H9 (cell line): ENCODE measurements around the gene ZNF724. TPM values are rescaled to one million over a fixed set of nuclear protein-coding genes. Genes with fewer than 3 reads are reported as not detected.
A peak's percentile ranks its signal among the peaks of the same experiment; 100 is the strongest.

ENCODE experiments used
- DNase-seq: peaks from one replicate; pipeline ENCODE4 v3.0.0-alpha.2; 2017
- H2AFZ ChIP-seq: one replicate; pipeline ENCODE4 v1.6.1; 2013; ENCODE audit warnings: mild to moderate bottlenecking, low read length, control low read depth, moderate library complexity
- H2AK5ac ChIP-seq: 2 replicates; pipeline ENCODE4 v1.6.1; 2013; ENCODE audit warnings: low read length, control low read depth, mixed read lengths; ENCODE audit not compliant: insufficient read length
- H2BK120ac ChIP-seq: one replicate; pipeline ENCODE4 v1.6.1; 2013; ENCODE audit warnings: low read depth, mild to moderate bottlenecking, low read length, control low read depth, inconsistent platforms; ENCODE audit not compliant: poor library complexity, severe bottlenecking
- H2BK12ac ChIP-seq: 2 replicates; pipeline ENCODE4 v1.6.1; 2013; ENCODE audit warnings: low read length, control low read depth, mixed read lengths, low read depth; ENCODE audit not compliant: insufficient read length
- H2BK15ac ChIP-seq: 2 replicates; pipeline ENCODE4 v1.6.1; 2013; ENCODE audit warnings: low read depth, low read length, control low read depth
- H2BK20ac ChIP-seq: one replicate; pipeline ENCODE4 v1.6.1; 2013; ENCODE audit warnings: low read depth, mild to moderate bottlenecking, low read length, control low read depth, inconsistent platforms; ENCODE audit not compliant: poor library complexity, severe bottlenecking
- H2BK5ac ChIP-seq: 2 replicates; pipeline ENCODE4 v1.6.1; 2013; ENCODE audit warnings: low read length, control low read depth, mixed read lengths; ENCODE audit not compliant: insufficient read length
- H3K14ac ChIP-seq: 2 replicates; pipeline ENCODE4 v1.6.1; 2013; ENCODE audit warnings: low read length, control low read depth; ENCODE audit not compliant: insufficient read depth
- H3K18ac ChIP-seq: 2 replicates; pipeline ENCODE4 v1.6.1; 2013; ENCODE audit warnings: low read depth, mild to moderate bottlenecking, mixed read lengths, low read length, control low read depth; ENCODE audit not compliant: insufficient read length
- H3K23ac ChIP-seq: 2 replicates; pipeline ENCODE4 v1.6.1; 2013; ENCODE audit warnings: low read length, control low read depth, mixed read lengths, low read depth; ENCODE audit not compliant: insufficient read length
- H3K23me2 ChIP-seq: 2 replicates; pipeline ENCODE4 v1.6.1; 2013; ENCODE audit warnings: low read depth, mild to moderate bottlenecking, mixed read lengths, low read length, control low read depth; ENCODE audit not compliant: insufficient read length, poor library complexity, severe bottlenecking
- H3K27ac ChIP-seq: 2 replicates; pipeline ENCODE4 v1.5.1; 2013; ENCODE audit warnings: low read length, control low read depth, mixed read lengths, low read depth; ENCODE audit not compliant: insufficient read length
- H3K27me3 ChIP-seq: 2 replicates; pipeline ENCODE4 v1.6.1; 2013; ENCODE audit warnings: low read length, control low read depth, inconsistent platforms; ENCODE audit not compliant: insufficient read depth
- H3K4ac ChIP-seq: 2 replicates; pipeline ENCODE4 v1.6.1; 2013; ENCODE audit warnings: low read depth, mild to moderate bottlenecking, control low read depth, inconsistent platforms, low read length, moderate library complexity
- H3K4me1 ChIP-seq: 2 replicates; pipeline ENCODE4 v1.6.1; 2013; ENCODE audit warnings: low read length, control low read depth, inconsistent platforms; ENCODE audit not compliant: insufficient read depth
- H3K4me2 ChIP-seq: 2 replicates; pipeline ENCODE4 v1.6.1; 2013; ENCODE audit warnings: low read length, control low read depth, mixed read lengths; ENCODE audit not compliant: insufficient read length, insufficient read depth
- H3K56ac ChIP-seq: 2 replicates; pipeline ENCODE4 v1.6.1; 2013; ENCODE audit warnings: low read depth, mild to moderate bottlenecking, mixed read lengths, low read length, control low read depth; ENCODE audit not compliant: insufficient read length
- H3K79me1 ChIP-seq: 2 replicates; pipeline ENCODE4 v1.6.1; 2013; ENCODE audit warnings: low read depth, mild to moderate bottlenecking, moderate library complexity, low read length, control low read depth, inconsistent platforms; ENCODE audit not compliant: insufficient read depth, poor library complexity, severe bottlenecking
- H3K79me2 ChIP-seq: 2 replicates; pipeline ENCODE4 v1.6.1; 2013; ENCODE audit warnings: low read length, control low read depth, inconsistent platforms; ENCODE audit not compliant: insufficient read depth
- H3K9ac ChIP-seq: 2 replicates; pipeline ENCODE4 v1.6.1; 2013; ENCODE audit warnings: low read length, control low read depth, mixed read lengths; ENCODE audit not compliant: insufficient read length; ENCODE audit errors: extremely low read depth
- H3K9me3 ChIP-seq: one replicate; pipeline ENCODE4 v1.6.1; 2013; ENCODE audit warnings: low read depth, low read length, inconsistent platforms; ENCODE audit not compliant: control insufficient read depth
- H3T11ph ChIP-seq: one replicate; pipeline ENCODE4 v1.6.1; 2013; ENCODE audit warnings: mild to moderate bottlenecking, low read length, control low read depth, inconsistent platforms
- H4K20me1 ChIP-seq: one replicate; pipeline ENCODE4 v1.6.1; 2013; ENCODE audit not compliant: control insufficient read depth, insufficient read length, insufficient read depth
- H4K5ac ChIP-seq: 2 replicates; pipeline ENCODE4 v1.6.1; 2013; ENCODE audit warnings: low read depth, mild to moderate bottlenecking, mixed read lengths, low read length, control low read depth; ENCODE audit not compliant: insufficient read length
- H4K8ac ChIP-seq: replicated peaks from 2 replicates; pipeline ENCODE4 v1.6.1; 2013; ENCODE audit warnings: low read length, control low read depth, mixed read lengths, low read depth; ENCODE audit not compliant: insufficient read length
- H4K91ac ChIP-seq: 2 replicates; pipeline ENCODE4 v1.6.1; 2013; ENCODE audit warnings: low read depth, mild to moderate bottlenecking, moderate library complexity, mixed read lengths, low read length, control low read depth; ENCODE audit not compliant: insufficient read length
- H3K27ac Mint-ChIP-seq, 3 experiments: 2 replicates in 2 of 3; 3 replicates in 1 of 3; pipeline ENCODE4 v1.8.0; 2020 to 2021; ENCODE audit warnings: mixed read lengths in 3 of 3, mild to moderate bottlenecking in 1 of 3, moderate library complexity in 1 of 3
- H3K27me3 Mint-ChIP-seq: 2 replicates; pipeline ENCODE4 v1.8.0; 2021; ENCODE audit warnings: low read depth, mild to moderate bottlenecking, moderate library complexity, mixed read lengths
- H3K36me3 Mint-ChIP-seq, 3 experiments: 2 replicates in 2 of 3; 3 replicates in 1 of 3; pipeline ENCODE4 v1.8.0; 2020 to 2021; ENCODE audit warnings: low read depth in 3 of 3, mixed read lengths in 3 of 3; ENCODE audit not compliant: insufficient read depth in 1 of 3
- H3K4me1 Mint-ChIP-seq, 2 experiments: 2 replicates each; pipeline ENCODE4 v1.8.0; 2020; ENCODE audit warnings: mixed read lengths in 2 of 2
- H3K4me3 Mint-ChIP-seq, 2 experiments: 2 replicates in 1 of 2; 3 replicates in 1 of 2; pipeline ENCODE4 v1.8.0; 2020 to 2021; ENCODE audit warnings: mild to moderate bottlenecking in 2 of 2, mixed read lengths in 2 of 2, moderate library complexity in 1 of 2
- H3K9me3 Mint-ChIP-seq, 2 experiments: 2 replicates in 1 of 2; 3 replicates in 1 of 2; pipeline ENCODE4 v1.8.0; 2020; ENCODE audit warnings: mild to moderate bottlenecking in 2 of 2, mixed read lengths in 2 of 2, moderate library complexity in 1 of 2
- WGBS: extraction: QIAGEN DNeasy Blood & Tissue Kit; methylation state at CpG from one replicate; pipeline ENCODE4 v1.1.7; 2013; ENCODE audit warnings: missing lambda C conversion rate, low lambda C conversion rate, mixed read lengths; ENCODE audit not compliant: insufficient read length; ENCODE audit errors: extremely low coverage; 5-methylcytosine and 5-hydroxymethylcytosine counted together
- total RNA-seq: library from RNA; stranded (reverse); gene quantifications from 2 replicates; pipeline ENCODE4 v1.2.1, GENCODE V29; 2021
- TF ChIP-seq, protein P1 (sequence below): fragments of 200-600 bp; sonication (generic); conservative IDR thresholded peaks from 3 replicates; pipeline ENCODE4 v1.8.0; 2021; ENCODE audit warnings: antibody characterized with exemption, mild to moderate bottlenecking

The ZNF724 gene
- total RNA-seq, 1 experiment from 2014 or later, result 56.7 TPM

DNA sequence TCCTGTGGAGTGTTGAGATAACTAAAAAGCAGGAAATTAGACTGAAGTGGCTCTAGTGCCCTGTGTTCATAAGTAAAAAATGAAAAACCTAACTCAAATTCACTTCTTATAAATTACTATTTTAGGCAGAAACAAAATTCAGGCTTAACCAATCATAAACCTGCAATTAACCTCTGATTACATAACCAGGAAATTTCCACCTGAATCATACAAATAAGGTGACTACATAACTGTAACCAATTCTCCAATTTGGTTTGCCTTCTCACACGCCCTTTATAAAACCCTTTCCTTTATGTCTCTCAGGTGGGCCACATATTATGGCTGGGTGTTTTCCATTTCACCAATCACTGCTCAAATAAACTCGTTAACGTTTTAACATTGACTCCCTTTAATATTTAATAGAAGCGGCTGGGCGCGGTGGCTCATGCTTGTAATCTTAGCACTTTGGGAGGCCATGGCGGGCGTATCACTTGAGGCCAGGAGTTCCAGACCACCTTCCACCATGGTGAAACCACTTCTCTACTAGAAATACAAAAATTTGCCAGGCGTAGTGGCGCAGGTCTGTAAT lies 22.9 kb upstream of the ZNF724 start:
- no peak overlapping the region for H3K23ac ChIP-seq
- TF ChIP-seq, protein P1, sequence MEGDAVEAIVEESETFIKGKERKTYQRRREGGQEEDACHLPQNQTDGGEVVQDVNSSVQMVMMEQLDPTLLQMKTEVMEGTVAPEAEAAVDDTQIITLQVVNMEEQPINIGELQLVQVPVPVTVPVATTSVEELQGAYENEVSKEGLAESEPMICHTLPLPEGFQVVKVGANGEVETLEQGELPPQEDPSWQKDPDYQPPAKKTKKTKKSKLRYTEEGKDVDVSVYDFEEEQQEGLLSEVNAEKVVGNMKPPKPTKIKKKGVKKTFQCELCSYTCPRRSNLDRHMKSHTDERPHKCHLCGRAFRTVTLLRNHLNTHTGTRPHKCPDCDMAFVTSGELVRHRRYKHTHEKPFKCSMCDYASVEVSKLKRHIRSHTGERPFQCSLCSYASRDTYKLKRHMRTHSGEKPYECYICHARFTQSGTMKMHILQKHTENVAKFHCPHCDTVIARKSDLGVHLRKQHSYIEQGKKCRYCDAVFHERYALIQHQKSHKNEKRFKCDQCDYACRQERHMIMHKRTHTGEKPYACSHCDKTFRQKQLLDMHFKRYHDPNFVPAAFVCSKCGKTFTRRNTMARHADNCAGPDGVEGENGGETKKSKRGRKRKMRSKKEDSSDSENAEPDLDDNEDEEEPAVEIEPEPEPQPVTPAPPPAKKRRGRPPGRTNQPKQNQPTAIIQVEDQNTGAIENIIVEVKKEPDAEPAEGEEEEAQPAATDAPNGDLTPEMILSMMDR, result no peak
- peak overlapping the region; percentile 96 for H3K9ac ChIP-seq
- no peak overlapping the region for H2BK120ac ChIP-seq
- no peak overlapping the region for H3K27ac ChIP-seq
- no peak for DNase-seq
- H2AFZ ChIP-seq, result no peak overlapping the region
- H2BK12ac ChIP-seq, result no peak overlapping the region
- H4K20me1 ChIP-seq, result no peaks in the 10 kb centered on the region
- no peak overlapping the region for H3K56ac ChIP-seq
- no peak overlapping the region for H2BK15ac ChIP-seq
- H3K18ac ChIP-seq, result no peak overlapping the region
- Mint-ChIP-seq H3K27me3 (no peaks in the 10 kb centered on the region), H3K4me1 (peaks cover 13 to 22% of the 10 kb centered on the region in 2 experiments), H3K27ac (peak overlapping the region; percentile 55 to 97 (median 94); a peak in 6 of 7 replicates), H3K4me3 (peak overlapping the region; percentile 96), H3K36me3 (peaks cover 32 to 46% (median 40%) of the 10 kb centered on the region in 3 experiments), H3K9me3 (no peaks in the 10 kb centered on the region)
- no peaks in the 10 kb centered on the region for H3K27me3 ChIP-seq
- H3K14ac ChIP-seq, result peak overlapping the region; percentile 75; the same call in 1 of the 2 replicates
- H3K4me2 ChIP-seq, result peak overlapping the region; percentile 28
- H2BK5ac ChIP-seq, result no peak overlapping the region
- no peak overlapping the region for H2AK5ac ChIP-seq
- H3K79me1 ChIP-seq, result no peaks in the 10 kb centered on the region
- H2BK20ac ChIP-seq, result no peak overlapping the region
- H3T11ph ChIP-seq, result no peak overlapping the region
- no CpG with 5 or more reads among the region's 10 CpGs for WGBS
- no peak overlapping the region for H4K91ac ChIP-seq
- H4K8ac ChIP-seq, result no peak overlapping the region
- no peaks in the 10 kb centered on the region for H3K4me1 ChIP-seq
- H3K9me3 ChIP-seq, result no peaks in the 10 kb centered on the region
- H3K4ac ChIP-seq, result peak overlapping the region; percentile 8
- H3K23me2 ChIP-seq, result no peaks in the 10 kb centered on the region
- H3K79me2 ChIP-seq, result peaks cover 11% of the 10 kb centered on the region; the same call in 1 of the 2 replicates
- no peak overlapping the region for H4K5ac ChIP-seq
